ENCODE data around the gene DAB1. TPM values are rescaled to one million over a fixed set of nuclear protein-coding genes. Genes with fewer than 3 reads are reported as not detected.

DAB1 gene
- total RNA-seq, 1 donor: not detected

- no peaks in the 10 kb centered on the region for H3K9me3 ChIP-seq (ENCODE audit: low read depth, low read length)
- TF ChIP-seq, protein P1, sequence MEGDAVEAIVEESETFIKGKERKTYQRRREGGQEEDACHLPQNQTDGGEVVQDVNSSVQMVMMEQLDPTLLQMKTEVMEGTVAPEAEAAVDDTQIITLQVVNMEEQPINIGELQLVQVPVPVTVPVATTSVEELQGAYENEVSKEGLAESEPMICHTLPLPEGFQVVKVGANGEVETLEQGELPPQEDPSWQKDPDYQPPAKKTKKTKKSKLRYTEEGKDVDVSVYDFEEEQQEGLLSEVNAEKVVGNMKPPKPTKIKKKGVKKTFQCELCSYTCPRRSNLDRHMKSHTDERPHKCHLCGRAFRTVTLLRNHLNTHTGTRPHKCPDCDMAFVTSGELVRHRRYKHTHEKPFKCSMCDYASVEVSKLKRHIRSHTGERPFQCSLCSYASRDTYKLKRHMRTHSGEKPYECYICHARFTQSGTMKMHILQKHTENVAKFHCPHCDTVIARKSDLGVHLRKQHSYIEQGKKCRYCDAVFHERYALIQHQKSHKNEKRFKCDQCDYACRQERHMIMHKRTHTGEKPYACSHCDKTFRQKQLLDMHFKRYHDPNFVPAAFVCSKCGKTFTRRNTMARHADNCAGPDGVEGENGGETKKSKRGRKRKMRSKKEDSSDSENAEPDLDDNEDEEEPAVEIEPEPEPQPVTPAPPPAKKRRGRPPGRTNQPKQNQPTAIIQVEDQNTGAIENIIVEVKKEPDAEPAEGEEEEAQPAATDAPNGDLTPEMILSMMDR (IDR thresholded peaks at IDR 0.05; ENCODE audit: extremely low read depth, low read depth, low read length): no peak
- no peak overlapping the region for H3K4me3 ChIP-seq (ENCODE audit: insufficient read depth, low read length)
- no peaks in the 10 kb centered on the region for H3K27me3 ChIP-seq (ENCODE audit: insufficient read depth, low read length)
- no peaks in the 10 kb centered on the region for H3K79me2 ChIP-seq (ENCODE audit: insufficient read depth, low read length)
- H3K4me2 ChIP-seq (ENCODE audit: insufficient read depth, low read length): no peak overlapping the region
- H3K27ac ChIP-seq (ENCODE audit: low read depth, low read length): no peak overlapping the region
- H3K36me3 ChIP-seq (ENCODE audit: insufficient read depth, low read length): no peaks in the 10 kb centered on the region
- no peak for DNase-seq (ENCODE audit: insufficient read length, low spot score, missing footprints)
- no peaks in the 10 kb centered on the region for H3K4me1 ChIP-seq (ENCODE audit: insufficient read depth, low read length)
- H4K20me1 ChIP-seq (ENCODE audit: insufficient read depth, low read length): no peaks in the 10 kb centered on the region
- H2AFZ ChIP-seq (ENCODE audit: low read length): no peak overlapping the region
These were observed 167.9 kb downstream of the DAB1 start for GRCh38 chr1:57255945-57256344.

- Histone ChIP-seq H3K4me3 (ENCODE audit: insufficient read depth, low read length) (no peak overlapping the region), H4K20me1 (ENCODE audit: insufficient read depth, low read length) (no peaks in the 10 kb centered on the region), H3K27me3 (ENCODE audit: insufficient read depth, low read length) (no peaks in the 10 kb centered on the region), H3K9me3 (ENCODE audit: low read depth, low read length) (no peaks in the 10 kb centered on the region), H2AFZ (ENCODE audit: low read length) (no peak overlapping the region), H3K79me2 (ENCODE audit: insufficient read depth, low read length) (no peaks in the 10 kb centered on the region), H3K4me2 (ENCODE audit: insufficient read depth, low read length) (no peak overlapping the region), H3K27ac (ENCODE audit: low read depth, low read length) (no peak overlapping the region), H3K36me3 (ENCODE audit: insufficient read depth, low read length) (no peaks in the 10 kb centered on the region), H3K4me1 (ENCODE audit: insufficient read depth, low read length) (no peaks in the 10 kb centered on the region)
- TF ChIP-seq, protein P1 (IDR thresholded peaks at IDR 0.05; ENCODE audit: extremely low read depth, low read depth, low read length): no peak
- no peak for DNase-seq (ENCODE audit: insufficient read length, low spot score, missing footprints)
These were observed 169.8 kb downstream of the DAB1 start for GRCh38 chr1:57254022-57254421.

DNA sequence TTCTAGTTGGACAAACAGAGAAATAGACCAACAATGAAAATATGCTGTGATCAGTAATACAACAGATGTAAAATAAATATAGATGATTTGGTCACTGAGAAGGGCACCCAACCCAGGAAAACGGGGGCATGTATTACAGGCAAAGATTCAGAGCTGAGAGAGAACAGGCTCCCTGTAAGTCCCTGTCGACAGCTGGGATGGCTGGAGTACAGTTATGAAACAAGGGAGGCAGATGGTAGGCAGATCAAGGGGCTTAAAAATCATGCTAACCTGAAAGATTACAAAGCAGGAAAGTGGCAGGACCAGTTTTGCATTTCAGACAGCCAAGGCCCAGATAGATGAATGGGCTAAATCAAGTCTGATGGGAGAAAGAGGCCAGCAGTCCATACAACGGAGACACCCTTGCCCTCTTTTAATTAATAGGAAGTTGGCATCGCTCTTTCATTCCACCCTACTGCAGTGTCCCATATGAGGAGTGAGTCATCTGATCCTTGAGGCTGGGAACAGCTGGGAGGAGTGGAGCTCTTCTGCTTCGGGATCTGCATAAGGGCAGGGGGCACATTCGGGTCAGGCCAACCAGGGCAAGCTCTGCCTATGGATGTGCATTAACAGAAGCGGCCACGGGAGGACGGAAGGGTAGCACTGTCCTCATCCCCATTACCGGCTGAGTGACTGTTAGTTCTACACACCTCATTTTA is 171.1 kb downstream of the DAB1 start:
- no peak for DNase-seq (ENCODE audit: insufficient read length, low spot score, missing footprints)
- Histone ChIP-seq H3K79me2 (ENCODE audit: insufficient read depth, low read length) (no peaks in the 10 kb centered on the region), H3K4me1 (ENCODE audit: insufficient read depth, low read length) (no peaks in the 10 kb centered on the region), H3K9me3 (ENCODE audit: low read depth, low read length) (no peaks in the 10 kb centered on the region), H3K36me3 (ENCODE audit: insufficient read depth, low read length) (no peaks in the 10 kb centered on the region), H3K4me2 (ENCODE audit: insufficient read depth, low read length) (no peak overlapping the region), H2AFZ (ENCODE audit: low read length) (no peak overlapping the region), H4K20me1 (ENCODE audit: insufficient read depth, low read length) (no peaks in the 10 kb centered on the region), H3K4me3 (ENCODE audit: insufficient read depth, low read length) (no peak overlapping the region), H3K27ac (ENCODE audit: low read depth, low read length) (no peak overlapping the region), H3K27me3 (ENCODE audit: insufficient read depth, low read length) (no peaks in the 10 kb centered on the region)
- TF ChIP-seq, protein P1 (IDR thresholded peaks at IDR 0.05; ENCODE audit: extremely low read depth, low read depth, low read length): no peak

DNA sequence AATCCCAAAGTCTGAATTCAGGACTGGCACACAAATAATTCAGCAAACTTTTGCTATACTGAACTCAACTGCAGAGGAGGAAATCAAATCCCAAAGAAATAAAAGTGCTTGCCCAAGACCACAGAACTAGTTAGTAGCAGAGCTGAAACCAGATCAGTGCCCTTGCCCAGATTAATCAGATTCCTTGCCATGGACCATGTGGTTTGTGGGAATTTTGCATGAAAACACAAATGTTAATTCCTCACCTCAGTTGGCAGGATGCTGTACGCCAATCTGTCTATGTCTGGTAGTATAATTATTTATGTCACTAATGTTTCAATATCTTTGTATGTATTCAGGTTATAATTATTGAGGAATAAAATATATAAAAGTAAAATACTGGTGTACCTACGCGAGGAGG is 173.8 kb downstream of the DAB1 start:
- H3K4me1 ChIP-seq (ENCODE audit: insufficient read depth, low read length): no peaks in the 10 kb centered on the region
- no peak for DNase-seq (ENCODE audit: insufficient read length, low spot score, missing footprints)
- no peak overlapping the region for H3K4me2 ChIP-seq (ENCODE audit: insufficient read depth, low read length)
- H3K36me3 ChIP-seq (ENCODE audit: insufficient read depth, low read length): no peaks in the 10 kb centered on the region
- H2AFZ ChIP-seq (ENCODE audit: low read length): no peak overlapping the region
- TF ChIP-seq, protein P1 (IDR thresholded peaks at IDR 0.05; ENCODE audit: extremely low read depth, low read depth, low read length): no peak
- H3K27ac ChIP-seq (ENCODE audit: low read depth, low read length): no peak overlapping the region
- H3K79me2 ChIP-seq (ENCODE audit: insufficient read depth, low read length): no peaks in the 10 kb centered on the region
- no peaks in the 10 kb centered on the region for H3K9me3 ChIP-seq (ENCODE audit: low read depth, low read length)
- H3K4me3 ChIP-seq (ENCODE audit: insufficient read depth, low read length): no peak overlapping the region
- H3K27me3 ChIP-seq (ENCODE audit: insufficient read depth, low read length): no peaks in the 10 kb centered on the region
- H4K20me1 ChIP-seq (ENCODE audit: insufficient read depth, low read length): no peaks in the 10 kb centered on the region

Measured in osteoblast (primary cell).